Hepatocyte (in vitro differentiated cells): Measurements from ENCODE around the gene TANGO6.

Experiments
- CTCF ChIP-seq: fragments of 200-600 bp; sonication (generic); IDR thresholded peaks from 2 replicates; pipeline ENCODE4 v1.5.1; 2016; ENCODE audit warnings: antibody characterized with exemption, mild to moderate bottlenecking; ENCODE audit not compliant: poor library complexity
- EZH2phosphoT487 ChIP-seq: fragments of 200-600 bp; sonication (generic); IDR thresholded peaks from one replicate; pipeline ENCODE4 v1.6.1; 2018; ENCODE audit warnings: antibody characterized with exemption, mild to moderate bottlenecking, low read depth, moderate library complexity; ENCODE audit not compliant: unreplicated experiment, severe bottlenecking

DNA sequence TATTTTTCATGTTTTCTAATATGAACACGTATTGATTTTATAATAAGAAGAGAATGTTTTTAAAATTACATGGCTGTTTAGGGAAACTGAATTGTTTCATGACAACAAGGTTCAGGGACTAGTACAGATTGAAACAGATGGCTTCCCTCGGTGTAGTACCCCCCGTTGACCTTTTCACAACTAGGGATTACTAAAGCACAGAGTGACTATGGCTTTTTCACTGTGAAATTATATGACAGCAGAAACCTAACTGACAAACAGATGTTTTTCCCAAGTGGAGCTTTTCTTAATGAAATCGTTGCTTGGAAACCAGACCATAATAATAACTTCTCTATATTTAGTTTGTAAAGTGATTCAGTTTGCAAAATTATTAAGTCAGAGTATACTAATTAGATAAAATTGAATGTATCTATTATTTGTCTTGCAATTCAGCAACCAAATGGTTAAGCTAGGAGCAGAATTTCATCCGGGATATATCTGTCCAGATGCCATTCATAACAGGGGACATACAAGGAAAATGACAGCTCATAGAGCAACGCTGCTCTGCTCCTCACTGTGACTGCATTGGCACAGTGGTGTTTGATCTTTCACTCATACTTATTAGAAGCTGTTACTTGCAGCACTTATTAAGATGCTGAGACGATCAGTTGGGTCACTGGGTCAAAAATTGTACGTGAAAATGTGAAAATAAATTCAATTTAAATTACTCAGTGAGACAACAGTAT, 111.7 kb downstream of the TANGO6 start:
- TF ChIP-seq CTCF (no peak), EZH2phosphoT487 (no peak)
